Central memory CD8-positive, alpha-beta T cell (primary cell): Measurements from ENCODE around the gene NUP160.
"Not testable (repeated sequence)": the region's sequence is repeated elsewhere in the genome, so short reads cannot be mapped to it uniquely, and the experiment has no call there.

Experiments
- ATAC-seq: fragments of 150-1000 bp; cut with Tn5 transposase; replicated peaks from 2 replicates; pipeline ENCODE4 v1.10.0; 2022; ENCODE audit warnings: mild to moderate bottlenecking, moderate FRiP score, moderate number of reproducible peaks; ENCODE audit not compliant: poor library complexity, severe bottlenecking; ENCODE audit errors: extremely low read depth
- DNase-seq, 2 donors: peaks; one replicate each; pipeline ENCODE4 v3.0.0; 2021; ENCODE audit warnings: low spot score in 2 of 2
- H3K27ac Mint-ChIP-seq: one replicate; pipeline ENCODE4 v1.8.0; 2022; ENCODE audit warnings: low read depth, mild to moderate bottlenecking, moderate library complexity, mixed read lengths
- H3K27me3 Mint-ChIP-seq: one replicate; pipeline ENCODE4 v1.8.0; 2022; ENCODE audit warnings: mixed read lengths
- H3K36me3 Mint-ChIP-seq: one replicate; pipeline ENCODE4 v1.8.0; 2022; ENCODE audit warnings: mild to moderate bottlenecking, moderate library complexity, mixed read lengths; ENCODE audit not compliant: insufficient read depth
- H3K4me1 Mint-ChIP-seq: one replicate; pipeline ENCODE4 v1.8.0; 2022; ENCODE audit warnings: mixed read lengths
- H3K4me3 Mint-ChIP-seq: one replicate; pipeline ENCODE4 v1.8.0; 2022; ENCODE audit warnings: mild to moderate bottlenecking, moderate library complexity, mixed read lengths
- H3K9me3 Mint-ChIP-seq: one replicate; pipeline ENCODE4 v1.8.0; 2022; ENCODE audit warnings: mixed read lengths

NUP160 gene

DNA sequence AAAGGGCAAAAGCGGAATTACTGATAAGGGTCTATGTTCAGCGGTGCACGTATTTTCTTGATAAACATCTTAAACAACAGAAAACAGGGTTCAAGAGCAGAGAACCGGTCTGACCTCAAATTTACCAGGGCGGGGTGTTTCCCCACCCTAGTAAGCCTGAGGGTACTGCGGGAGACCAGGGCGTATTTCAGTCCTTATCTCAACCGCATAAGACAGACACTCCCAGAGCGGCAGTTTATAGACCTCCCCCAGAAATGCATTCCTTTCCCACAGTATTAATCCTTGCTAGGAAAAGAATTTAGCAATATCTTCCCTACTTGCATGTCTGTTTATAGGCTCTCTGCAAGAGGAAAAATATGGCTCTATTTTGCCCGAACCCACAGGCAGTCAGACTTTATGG, 27.7 kb upstream of the NUP160 start:
- not testable (repeated sequence) for H3K27ac Mint-ChIP-seq, H3K36me3 Mint-ChIP-seq, H3K4me1 Mint-ChIP-seq, H3K4me3 Mint-ChIP-seq, DNase-seq, ATAC-seq
- H3K9me3 Mint-ChIP-seq = peaks cover 10% of the 10 kb centered on the region
- H3K27me3 Mint-ChIP-seq = peaks cover 33% of the 10 kb centered on the region

DNA sequence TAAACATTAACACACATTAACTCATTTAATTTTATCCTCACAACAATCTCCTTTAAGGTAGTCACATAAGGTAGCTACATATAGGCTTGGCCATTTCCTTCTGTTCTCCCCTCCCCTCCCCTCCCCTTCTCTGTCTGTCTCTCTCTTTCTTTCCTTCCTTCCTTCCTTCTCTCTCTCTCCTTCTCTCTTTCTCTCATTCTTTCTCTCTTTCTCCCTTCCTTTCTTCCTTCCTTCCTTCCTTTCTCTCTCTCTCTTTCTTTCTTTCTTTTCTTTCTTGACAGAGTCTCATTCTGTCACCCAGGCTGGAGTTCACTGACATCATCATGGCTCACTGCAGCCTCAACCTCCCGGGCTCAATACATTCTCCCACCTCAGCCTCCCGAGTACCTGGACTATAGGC, 22.3 kb upstream of the NUP160 start:
- no peak for ATAC-seq
- Mint-ChIP-seq H3K27ac (no peak overlapping the region), H3K36me3 (peaks cover 4% of the 10 kb centered on the region)

DNA sequence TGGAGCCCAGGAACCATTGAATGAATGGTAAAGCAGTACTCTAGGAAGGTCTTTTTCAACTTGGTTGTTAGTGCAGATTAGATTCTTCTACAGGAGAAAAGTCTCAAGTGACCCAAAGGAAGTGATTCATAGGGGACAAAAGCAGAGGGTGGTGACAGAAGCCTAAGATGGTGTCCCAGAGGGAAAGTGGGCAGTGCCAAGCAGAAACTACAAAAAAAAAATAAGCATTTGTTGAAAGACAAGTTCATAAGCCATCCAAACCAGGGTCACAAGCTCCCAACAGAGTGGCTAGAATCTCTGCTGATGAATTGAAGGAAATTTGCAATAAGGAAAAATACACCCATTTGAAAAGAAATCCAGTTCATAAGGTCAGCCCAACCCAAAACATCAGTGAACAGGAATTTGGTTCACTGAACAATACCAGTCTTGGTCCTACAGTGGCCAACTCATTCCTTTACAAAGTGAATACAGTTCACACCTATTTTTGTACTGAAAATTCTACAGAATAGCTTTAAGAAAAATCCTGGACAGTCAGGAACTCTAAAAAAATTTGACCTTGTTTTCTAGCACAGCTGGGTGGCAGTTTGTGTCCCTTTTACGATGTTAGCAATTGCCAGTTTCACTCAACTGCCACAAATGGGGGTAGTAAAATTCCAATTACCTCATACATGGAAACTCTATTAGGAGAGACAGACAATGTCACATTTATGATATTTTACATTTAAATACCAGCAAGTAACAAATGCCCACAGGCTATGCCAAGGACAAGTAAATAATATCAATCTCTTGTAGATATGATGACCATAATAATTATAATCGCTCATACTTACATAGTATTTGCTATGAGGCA, 21.6 kb upstream of the NUP160 start:
- Mint-ChIP-seq H3K36me3 (peaks cover 4% of the 10 kb centered on the region), H3K27me3 (peaks cover 10% of the 10 kb centered on the region), H3K27ac (no peak overlapping the region), H3K9me3 (peaks cover 5% of the 10 kb centered on the region), H3K4me3 (no peak overlapping the region), H3K4me1 (peaks cover 5% of the 10 kb centered on the region)
- no peak for ATAC-seq
- DNase-seq = no peak

More for the DNA sequence above, 22.3 kb upstream of the NUP160 start:
- Mint-ChIP-seq H3K4me3 (no peak overlapping the region), H3K27me3 (peaks cover 10% of the 10 kb centered on the region), H3K9me3 (peaks cover 6% of the 10 kb centered on the region), H3K4me1 (peaks cover 5% of the 10 kb centered on the region)
- DNase-seq = no peak

DNA sequence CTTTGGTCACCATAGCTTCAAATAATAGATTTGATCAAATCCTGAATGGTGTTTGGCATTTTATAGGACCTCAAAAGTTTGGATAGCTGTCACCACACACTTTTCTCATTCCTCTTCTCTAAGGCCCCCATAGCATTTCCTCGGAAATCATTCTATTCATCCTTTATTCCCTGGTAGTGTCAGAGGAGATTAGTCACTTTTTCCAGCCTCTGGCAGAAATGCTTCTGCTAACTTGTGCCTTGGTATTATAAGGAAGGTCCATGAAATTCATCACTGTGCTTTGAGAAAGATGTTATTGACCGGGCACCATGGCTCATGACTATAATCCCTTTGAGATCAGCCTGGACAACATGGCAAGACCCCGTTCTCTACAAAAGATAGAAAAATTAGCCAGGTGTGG, 19.7 kb upstream of the NUP160 start:
- H3K4me1 Mint-ChIP-seq = peaks cover 14% of the 10 kb centered on the region
- ATAC-seq = no peak
- H3K36me3 Mint-ChIP-seq = peaks cover 3% of the 10 kb centered on the region

DNA sequence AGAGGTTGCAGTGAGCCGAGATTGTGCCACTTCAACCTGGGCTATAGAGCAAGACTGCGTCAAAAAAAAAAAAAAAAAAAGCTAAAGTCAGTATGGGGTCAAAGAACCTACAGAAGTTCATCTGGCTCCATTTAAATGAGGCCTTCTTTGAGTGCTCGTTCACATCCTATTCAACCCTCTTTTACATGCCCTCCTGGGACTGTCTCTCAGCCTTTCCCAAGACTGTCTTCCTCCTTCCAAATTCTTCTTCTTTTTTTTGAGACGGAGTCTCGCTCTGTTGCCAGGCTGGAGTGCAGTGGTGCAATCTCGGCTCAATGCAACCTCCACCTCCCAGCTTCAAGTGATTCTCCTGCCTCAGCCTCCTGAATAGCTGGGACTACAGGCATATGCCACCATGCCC, 18.7 kb upstream of the NUP160 start:
- not testable (repeated sequence) for ATAC-seq, H3K27me3 Mint-ChIP-seq, DNase-seq, H3K36me3 Mint-ChIP-seq, H3K9me3 Mint-ChIP-seq, H3K4me3 Mint-ChIP-seq, H3K27ac Mint-ChIP-seq
- peaks cover 14% of the 10 kb centered on the region for H3K4me1 Mint-ChIP-seq

More for the DNA sequence above, 19.7 kb upstream of the NUP160 start:
- H3K27me3 Mint-ChIP-seq = no peaks in the 10 kb centered on the region
- no peak overlapping the region for H3K4me3 Mint-ChIP-seq
- no peaks in the 10 kb centered on the region for H3K9me3 Mint-ChIP-seq
- no peak for DNase-seq
- H3K27ac Mint-ChIP-seq = no peak overlapping the region

DNA sequence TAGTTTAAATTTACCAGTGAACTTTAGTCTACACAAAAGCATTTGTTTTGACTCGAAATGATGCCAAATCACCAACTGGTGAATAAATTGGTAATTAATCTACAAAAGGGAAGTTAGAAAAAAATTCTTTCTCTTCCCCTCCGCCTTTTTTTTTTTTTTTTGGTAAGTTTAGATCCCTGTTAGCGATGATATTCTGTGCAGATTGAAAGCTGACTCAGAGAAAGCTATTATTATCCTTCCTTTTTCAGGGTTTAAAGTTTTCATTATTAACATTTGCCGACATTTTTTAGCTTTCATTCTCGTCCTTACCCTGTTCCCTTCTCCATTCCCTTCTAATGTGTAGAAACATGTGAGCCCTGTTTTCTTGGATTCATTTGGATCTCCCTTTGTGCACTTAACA, 16.8 kb upstream of the NUP160 start:
- Mint-ChIP-seq H3K27me3 (no peaks in the 10 kb centered on the region), H3K4me3 (no peak overlapping the region), H3K4me1 (peaks cover 14% of the 10 kb centered on the region), H3K36me3 (no peaks in the 10 kb centered on the region), H3K27ac (no peak overlapping the region), H3K9me3 (no peaks in the 10 kb centered on the region)
- ATAC-seq (no peak), DNase-seq (no peak)

DNA sequence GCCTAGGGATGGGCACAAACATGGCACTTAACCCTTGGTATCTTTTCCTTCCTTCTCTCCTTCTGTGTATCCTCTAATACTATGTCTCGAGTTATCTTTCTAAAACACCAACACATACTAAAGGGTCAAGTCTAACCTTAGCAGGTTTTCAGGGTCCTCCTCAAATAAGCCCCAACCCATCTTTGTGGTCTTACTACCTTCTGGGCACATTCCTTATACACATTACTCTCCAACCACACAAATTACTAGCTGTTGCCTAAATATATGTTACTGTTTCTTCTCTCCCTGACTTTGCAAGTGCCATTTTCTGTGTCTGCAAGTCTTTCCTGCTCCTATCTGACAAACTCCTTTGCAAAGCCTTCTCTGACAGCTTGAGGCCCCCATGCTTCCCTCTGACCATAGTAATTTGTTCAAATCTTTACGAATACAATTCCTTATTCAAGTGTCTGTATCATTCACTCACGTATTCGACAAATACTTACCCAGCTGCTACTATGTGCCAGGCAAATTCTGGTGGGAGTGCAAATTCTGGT, 15.8 kb upstream of the NUP160 start:
- no peaks in the 10 kb centered on the region for H3K36me3 Mint-ChIP-seq
- H3K9me3 Mint-ChIP-seq = no peaks in the 10 kb centered on the region
- no peak overlapping the region for H3K4me3 Mint-ChIP-seq
- peaks cover 14% of the 10 kb centered on the region for H3K4me1 Mint-ChIP-seq
- no peak for ATAC-seq
- no peak overlapping the region for H3K27ac Mint-ChIP-seq
- DNase-seq = no peak
- H3K27me3 Mint-ChIP-seq = no peaks in the 10 kb centered on the region

DNA sequence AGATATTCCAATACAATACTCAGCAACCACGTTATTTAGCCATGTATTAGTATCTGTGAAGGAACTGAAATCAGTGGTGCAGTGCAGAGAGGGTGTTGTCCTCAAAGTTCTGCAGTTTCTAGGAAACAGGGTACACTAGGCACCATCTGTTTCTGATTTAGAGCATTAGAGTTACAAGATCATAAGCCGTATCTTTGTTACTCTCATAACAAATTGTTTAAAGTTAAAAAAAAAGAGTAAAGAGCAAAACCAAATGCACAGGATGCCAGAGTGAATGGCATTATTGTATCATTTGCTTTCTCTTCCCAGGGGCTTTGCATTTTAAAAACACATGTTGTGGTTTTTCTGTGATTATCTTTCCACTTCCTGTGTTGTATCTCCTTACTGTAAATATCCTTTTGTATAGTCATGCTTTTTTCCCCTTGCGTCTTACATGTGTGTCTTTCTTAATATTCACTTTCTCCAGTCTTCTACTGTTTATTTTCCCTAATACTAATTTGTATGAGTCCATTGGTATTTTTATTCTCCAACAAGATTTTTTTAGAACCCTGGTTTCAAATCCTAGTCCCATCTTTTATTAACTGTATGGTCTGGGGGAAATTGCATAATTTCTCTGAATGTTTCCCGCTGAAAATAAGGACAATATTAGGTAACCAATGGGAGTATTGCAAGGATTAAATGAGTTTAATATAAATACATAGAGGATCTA, 15.2 kb upstream of the NUP160 start:
- no peaks in the 10 kb centered on the region for H3K9me3 Mint-ChIP-seq
- peaks cover 14% of the 10 kb centered on the region for H3K4me1 Mint-ChIP-seq
- ATAC-seq = peak; percentile 72
- no peak for DNase-seq
- H3K36me3 Mint-ChIP-seq = no peaks in the 10 kb centered on the region
- no peaks in the 10 kb centered on the region for H3K27me3 Mint-ChIP-seq
- no peak overlapping the region for H3K27ac Mint-ChIP-seq
- H3K4me3 Mint-ChIP-seq = no peak overlapping the region

DNA sequence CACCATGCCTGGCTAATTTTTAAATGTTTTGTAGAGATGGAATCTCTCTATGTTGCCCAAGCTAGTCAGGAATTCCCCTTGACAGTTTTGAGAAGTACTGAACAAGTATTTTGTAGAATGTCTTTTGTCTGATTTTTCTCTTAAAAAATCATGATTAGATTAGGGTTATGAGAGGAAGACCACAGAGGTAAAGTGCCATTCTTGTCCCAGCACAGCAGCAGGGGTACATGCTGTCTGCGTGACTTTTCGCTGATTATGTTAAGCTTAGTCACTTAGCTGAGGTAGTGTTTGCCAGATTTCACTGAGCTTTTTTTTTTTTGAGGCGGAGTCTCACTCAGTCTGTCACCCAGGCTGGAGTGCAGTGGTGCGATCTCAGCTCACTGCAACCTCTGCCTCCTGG, 13.6 kb upstream of the NUP160 start:
- ATAC-seq (no peak), DNase-seq (no peak)
- no peaks in the 10 kb centered on the region for H3K9me3 Mint-ChIP-seq
- no peaks in the 10 kb centered on the region for H3K27me3 Mint-ChIP-seq
- H3K27ac Mint-ChIP-seq = no peak overlapping the region
- H3K4me3 Mint-ChIP-seq = no peak overlapping the region
- H3K4me1 Mint-ChIP-seq = peaks cover 18% of the 10 kb centered on the region
- no peaks in the 10 kb centered on the region for H3K36me3 Mint-ChIP-seq

DNA sequence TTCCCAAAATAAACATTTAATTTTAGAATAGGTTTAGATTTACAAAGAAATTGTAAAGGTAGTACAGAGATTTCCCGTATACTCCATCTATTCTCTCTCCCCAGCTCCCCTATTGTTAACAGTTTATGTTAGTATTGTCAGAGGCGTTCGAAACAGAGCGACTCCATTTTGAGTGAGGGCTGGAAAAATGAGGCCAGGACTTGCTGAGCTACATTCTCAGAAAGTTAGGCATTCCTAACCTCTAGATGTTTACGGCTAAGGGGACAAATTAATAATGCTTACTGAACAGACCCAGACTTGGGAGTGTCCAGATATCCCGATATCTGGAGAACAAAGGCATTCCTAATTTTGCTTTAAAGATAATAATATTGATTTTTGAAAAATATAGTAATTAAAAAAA, 12.4 kb upstream of the NUP160 start:
- Mint-ChIP-seq H3K27ac (no peak overlapping the region), H3K4me1 (peaks cover 18% of the 10 kb centered on the region), H3K27me3 (no peaks in the 10 kb centered on the region), H3K36me3 (no peaks in the 10 kb centered on the region), H3K4me3 (no peak overlapping the region), H3K9me3 (no peaks in the 10 kb centered on the region)
- no peak for ATAC-seq
- no peak for DNase-seq

DNA sequence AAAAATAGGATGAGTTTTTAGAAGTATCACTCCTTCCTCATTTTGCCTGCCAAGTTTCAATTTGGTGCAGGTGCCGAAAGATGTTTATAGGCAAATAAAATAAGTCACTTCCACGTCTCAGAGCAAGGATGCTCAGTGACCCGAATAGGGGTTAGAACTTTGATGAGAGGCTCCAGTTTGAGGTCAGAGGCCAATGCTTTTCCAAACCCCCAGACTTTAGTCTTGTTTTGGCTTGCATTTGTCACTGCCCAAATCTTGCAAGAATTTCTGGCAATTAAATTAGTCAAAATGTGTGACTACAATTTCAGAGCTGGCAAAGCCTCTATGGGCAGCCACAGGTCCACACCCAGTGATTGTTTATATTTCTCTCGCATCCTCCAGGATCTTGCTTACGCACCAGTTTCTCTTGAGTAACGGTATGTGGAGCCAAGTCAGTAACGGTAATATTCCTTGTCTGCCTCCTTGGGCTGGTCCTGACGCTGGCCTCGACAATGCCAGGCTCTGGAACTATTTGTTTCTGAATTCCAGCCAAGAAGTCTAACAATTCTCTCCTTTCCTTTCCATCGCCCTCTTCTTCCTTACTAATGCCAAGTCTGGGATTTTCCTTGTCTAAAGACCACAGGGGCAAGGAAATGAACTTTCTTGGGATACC, 9.9 kb upstream of the NUP160 start:
- Mint-ChIP-seq H3K4me3 (no peak overlapping the region), H3K27ac (no peak overlapping the region)
- no peak for DNase-seq

DNA sequence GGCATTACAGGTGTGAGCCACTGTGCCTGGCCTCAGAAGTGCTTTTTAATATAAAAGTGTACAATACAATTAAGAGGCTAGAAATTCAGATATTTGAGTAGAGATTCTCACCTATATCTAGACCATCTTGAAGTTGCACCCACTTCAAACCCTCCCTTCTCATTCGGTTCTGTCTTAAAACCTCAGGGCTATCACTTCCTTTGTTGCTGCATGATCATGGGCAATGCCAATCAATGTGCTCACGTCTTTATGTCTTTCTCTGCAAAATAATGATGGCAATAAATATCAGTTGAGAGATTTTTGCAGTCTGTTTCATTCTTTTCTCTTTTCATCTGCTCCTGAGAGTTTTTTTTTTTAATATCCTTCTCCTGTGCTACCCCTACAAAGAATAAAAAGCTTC, 9.3 kb upstream of the NUP160 start:
- ATAC-seq = no peak
- Mint-ChIP-seq H3K36me3 (no peaks in the 10 kb centered on the region), H3K27me3 (no peaks in the 10 kb centered on the region), H3K27ac (no peak overlapping the region), H3K4me1 (peaks cover 4% of the 10 kb centered on the region), H3K9me3 (no peaks in the 10 kb centered on the region), H3K4me3 (no peak overlapping the region)
- no peak for DNase-seq

More for the DNA sequence above, 9.9 kb upstream of the NUP160 start:
- H3K27me3 Mint-ChIP-seq = no peaks in the 10 kb centered on the region
- no peaks in the 10 kb centered on the region for H3K9me3 Mint-ChIP-seq
- no peaks in the 10 kb centered on the region for H3K36me3 Mint-ChIP-seq
- peaks cover 5% of the 10 kb centered on the region for H3K4me1 Mint-ChIP-seq
- no peak for ATAC-seq
